Lower leg skin (tissue), 4 donors: ENCODE data around the gene PLCH1. TPM values are rescaled to one million over a fixed set of nuclear protein-coding genes. Genes with fewer than 3 reads are reported as not detected.

ENCODE experiments used
- DNase-seq, 2 donors: peaks; one replicate each; pipeline ENCODE4 v3.0.0-alpha.2; 2019; ENCODE audit warnings: low spot score in 2 of 2
- H3K4me3 ChIP-seq: fragments of 200-600 bp; sonication (generic); 2 replicates; pipeline ENCODE4 v1.5.1; 2017; ENCODE audit warnings: mild to moderate bottlenecking, low read depth; ENCODE audit not compliant: poor library complexity, severe bottlenecking
- CTCF ChIP-seq, 3 donors: fragments of 450-650 bp; IDR thresholded peaks; one replicate each; pipeline ENCODE4 v1.5.1; 2016; ENCODE audit warnings: antibody characterized with exemption in 3 of 3, mild to moderate bottlenecking in 3 of 3, moderate library complexity in 2 of 3
- POLR2A ChIP-seq, 2 donors: fragments of 450-650 bp; IDR thresholded peaks; one replicate each; pipeline ENCODE4 v1.6.1; 2016 to 2017; ENCODE audit warnings: antibody characterized with exemption in 2 of 2, mild to moderate bottlenecking in 1 of 2, moderate library complexity in 1 of 2
- WGBS, 2 donors: methylation state at CpG; one replicate each; pipeline ENCODE4 v1.1.5; 2018; 5-methylcytosine and 5-hydroxymethylcytosine counted together
- intact Hi-C: fragments of 100-400 bp; cut with DNase I; formaldehyde crosslinking; loops from one replicate; pipeline ENCODE4 v1.15.0; 2023; ENCODE audit warnings: low total_unique reads
- total RNA-seq, 4 donors: library from RNA; depleted of rRNA; stranded (reverse); fragments of >200 nt; gene quantifications; one replicate each; pipeline ENCODE4 v1.1.0, GENCODE V29; 2016

PLCH1 gene
- total RNA-seq, 4 donors from 2014 or later: 0.55 to 1.2 (median 0.79) TPM

GRCh38 chr3:155420406-155420805, 324.5 kb downstream of the PLCH1 start:
- intact Hi-C loops: no loop called here
- no peak for DNase-seq
- 60 to 66% methylated on average over 4 of the region's 4 CpGs for WGBS, 2 donors
- no peak for TF ChIP-seq CTCF (IDR thresholded peaks at IDR 0.05)
- no peak for TF ChIP-seq POLR2A (IDR thresholded peaks at IDR 0.05)
- no peak overlapping the region for H3K4me3 ChIP-seq

- intact Hi-C loops: no loop called here
- TF ChIP-seq POLR2A (IDR thresholded peaks at IDR 0.05) (no peak), CTCF (IDR thresholded peaks at IDR 0.05) (no peak)
- 48 to 62% methylated on average over 2 of the region's 2 CpGs for WGBS, 2 donors
- no peak overlapping the region for H3K4me3 ChIP-seq
- no peak for DNase-seq
These were observed 326.5 kb downstream of the PLCH1 start for GRCh38 chr3:155418407-155418806.

- DNase-seq: no peak
- TF ChIP-seq CTCF (IDR thresholded peaks at IDR 0.05): no peak
- no peak for TF ChIP-seq POLR2A (IDR thresholded peaks at IDR 0.05)
- no peak overlapping the region for H3K4me3 ChIP-seq
- intact Hi-C loops: no loop called here
- WGBS, 2 donors: 64 to 79% methylated on average over 3 of the region's 3 CpGs
These were observed 327.8 kb downstream of the PLCH1 start for GRCh38 chr3:155417119-155417517.

- no peak for DNase-seq
- TF ChIP-seq POLR2A (IDR thresholded peaks at IDR 0.05) (no peak), CTCF (IDR thresholded peaks at IDR 0.05) (no peak)
- intact Hi-C loops: no loop called here
- WGBS, 2 donors: 79 to 86% methylated on average over 8 of the region's 8 CpGs
- no peak overlapping the region for H3K4me3 ChIP-seq
These were observed 328.3 kb downstream of the PLCH1 start for GRCh38 chr3:155416500-155417118.

GRCh38 chr3:155412904-155413303, 332.0 kb downstream of the PLCH1 start:
- intact Hi-C loops: no loop called here
- TF ChIP-seq POLR2A (IDR thresholded peaks at IDR 0.05) (no peak), CTCF (IDR thresholded peaks at IDR 0.05) (no peak)
- 73 to 83% methylated on average over 3 of the region's 3 CpGs for WGBS, 2 donors
- no peak for DNase-seq
- H3K4me3 ChIP-seq: no peak overlapping the region
